Activated naive CD8-positive, alpha-beta T cell treated with anti-CD3 and anti-CD28 coated beads for 36 hours (primary cell): ENCODE results near the gene KPNA6. TPM values are rescaled to one million over a fixed set of nuclear protein-coding genes. Genes with fewer than 3 reads are reported as not detected.
A peak's percentile ranks its signal among the peaks of the same experiment; 100 is the strongest.
"Not testable (repeated sequence)": the region's sequence is repeated elsewhere in the genome, so short reads cannot be mapped to it uniquely, and the experiment has no call there.

Experiments
- DNase-seq: peaks from one replicate; pipeline ENCODE4 v3.0.0; 2021
- H3K27ac Mint-ChIP-seq: one replicate; pipeline ENCODE4 v1.8.0; 2022; ENCODE audit warnings: mild to moderate bottlenecking, moderate library complexity, mixed read lengths
- H3K27me3 Mint-ChIP-seq: one replicate; pipeline ENCODE4 v1.8.0; 2022; ENCODE audit warnings: mild to moderate bottlenecking, mixed read lengths
- H3K36me3 Mint-ChIP-seq: one replicate; pipeline ENCODE4 v1.8.0; 2021; ENCODE audit warnings: mild to moderate bottlenecking, mixed read lengths
- H3K4me1 Mint-ChIP-seq: one replicate; pipeline ENCODE4 v1.8.0; 2021; ENCODE audit warnings: mixed read lengths
- H3K4me3 Mint-ChIP-seq: one replicate; pipeline ENCODE4 v1.8.0; 2022; ENCODE audit warnings: mild to moderate bottlenecking, moderate library complexity, mixed read lengths
- H3K9me3 Mint-ChIP-seq: one replicate; pipeline ENCODE4 v1.8.0; 2022; ENCODE audit warnings: mixed read lengths
- total RNA-seq, 2 experiments: library from RNA; stranded (reverse); gene quantifications; one replicate each; pipeline ENCODE4 v1.2.3, GENCODE V29; 2021

Gene KPNA6
- total RNA-seq, 2 experiments from 2014 or later = 85.3 to 88.3 TPM

DNA sequence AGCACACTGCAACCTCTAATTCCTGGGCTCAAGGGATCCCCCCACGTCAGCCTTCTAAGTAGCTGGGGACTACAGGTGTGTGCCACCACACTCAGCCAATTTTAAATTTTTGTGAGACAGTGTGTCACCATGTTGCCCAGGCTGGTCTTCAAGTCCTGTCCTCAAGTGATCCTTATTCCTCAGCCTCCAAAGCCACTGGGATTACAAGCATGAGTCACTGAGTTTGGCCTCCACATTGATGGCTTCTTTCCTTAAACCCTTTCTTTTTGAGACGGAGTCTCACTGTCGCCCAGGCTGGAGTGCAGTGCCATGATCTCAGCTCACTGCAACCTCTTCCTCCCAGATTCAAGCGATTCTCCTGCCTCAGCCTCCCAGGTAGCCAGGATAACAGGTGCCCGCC, 7.6 kb downstream of the KPNA6 start:
- DNase-seq = no peak
- no peaks in the 10 kb centered on the region for H3K9me3 Mint-ChIP-seq
- no peaks in the 10 kb centered on the region for H3K27me3 Mint-ChIP-seq
- peaks cover 8% of the 10 kb centered on the region for H3K36me3 Mint-ChIP-seq
- H3K4me3 Mint-ChIP-seq = no peak overlapping the region
- no peak overlapping the region for H3K27ac Mint-ChIP-seq
- peaks cover 61% of the 10 kb centered on the region for H3K4me1 Mint-ChIP-seq

DNA sequence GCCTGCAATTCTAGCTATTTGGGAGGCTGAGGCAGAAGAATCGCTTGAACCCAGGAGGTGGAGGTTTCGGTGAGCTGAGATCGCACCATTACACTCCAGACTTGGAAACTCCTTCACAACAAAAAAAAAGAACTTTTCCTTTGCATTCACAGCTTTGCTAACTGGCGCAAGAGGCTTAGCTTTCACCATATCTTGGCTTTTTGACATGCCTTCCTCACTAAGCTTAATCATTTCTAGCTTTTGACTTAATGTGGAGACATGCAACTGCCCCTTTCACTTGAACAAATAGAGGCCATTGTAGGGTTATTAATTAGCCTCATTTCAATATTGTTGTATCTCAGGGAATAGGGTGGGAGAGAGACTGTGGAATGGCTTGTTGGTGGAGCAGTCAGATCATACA, 8.7 kb downstream of the KPNA6 start:
- H3K27me3 Mint-ChIP-seq = no peaks in the 10 kb centered on the region
- no peak overlapping the region for H3K27ac Mint-ChIP-seq
- peaks cover 60% of the 10 kb centered on the region for H3K4me1 Mint-ChIP-seq
- no peaks in the 10 kb centered on the region for H3K9me3 Mint-ChIP-seq
- H3K4me3 Mint-ChIP-seq = no peak overlapping the region
- H3K36me3 Mint-ChIP-seq = peaks cover 14% of the 10 kb centered on the region
- DNase-seq = no peak

DNA sequence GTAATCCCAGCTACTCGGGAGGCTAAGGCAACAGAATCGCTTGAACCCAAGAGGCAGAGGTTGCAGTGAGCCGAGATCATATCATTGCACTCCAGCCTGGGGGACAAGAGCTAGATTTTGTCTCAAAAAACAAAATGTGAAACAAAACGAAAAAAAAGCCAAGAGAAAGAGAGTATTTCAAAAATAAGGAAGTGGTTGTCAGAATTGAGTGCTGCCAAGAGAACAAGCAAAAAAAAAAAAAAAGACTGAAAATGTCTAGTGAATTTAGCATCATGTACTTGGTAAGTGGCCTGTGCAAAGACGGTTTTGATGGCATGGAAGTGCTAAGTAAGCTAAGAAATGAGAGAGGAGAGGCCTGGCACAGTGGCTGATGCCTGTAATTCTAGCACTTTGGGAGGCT, 14.3 kb downstream of the KPNA6 start:
- Mint-ChIP-seq H3K4me3 (no peak overlapping the region), H3K9me3 (no peaks in the 10 kb centered on the region), H3K36me3 (peaks cover 18% of the 10 kb centered on the region), H3K27ac (no peak overlapping the region), H3K27me3 (no peaks in the 10 kb centered on the region), H3K4me1 (peaks cover 45% of the 10 kb centered on the region)
- no peak for DNase-seq

DNA sequence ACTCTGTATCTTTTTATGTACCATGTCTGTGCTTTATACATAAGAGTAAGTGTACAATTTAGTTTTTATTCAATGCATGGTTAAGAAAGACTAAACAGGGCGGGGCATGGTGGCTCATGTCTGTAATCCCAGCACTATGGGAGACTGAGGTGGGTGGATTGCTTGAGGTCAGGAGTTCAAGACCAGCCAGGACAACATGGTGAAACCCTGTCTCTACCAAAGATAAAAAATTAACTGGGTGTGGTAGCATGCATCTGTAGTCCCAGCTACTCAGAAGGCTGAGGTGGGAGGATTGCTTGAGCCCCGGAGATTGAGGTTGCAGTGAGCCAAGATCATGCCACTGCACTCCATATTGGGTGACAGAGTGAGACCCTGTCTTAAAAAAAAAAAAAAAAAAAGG, 15.5 kb downstream of the KPNA6 start:
- H3K9me3 Mint-ChIP-seq, H3K4me3 Mint-ChIP-seq, DNase-seq, H3K27me3 Mint-ChIP-seq, H3K27ac Mint-ChIP-seq: not testable (repeated sequence)
- Mint-ChIP-seq H3K4me1 (peaks cover 45% of the 10 kb centered on the region), H3K36me3 (peaks cover 20% of the 10 kb centered on the region)

DNA sequence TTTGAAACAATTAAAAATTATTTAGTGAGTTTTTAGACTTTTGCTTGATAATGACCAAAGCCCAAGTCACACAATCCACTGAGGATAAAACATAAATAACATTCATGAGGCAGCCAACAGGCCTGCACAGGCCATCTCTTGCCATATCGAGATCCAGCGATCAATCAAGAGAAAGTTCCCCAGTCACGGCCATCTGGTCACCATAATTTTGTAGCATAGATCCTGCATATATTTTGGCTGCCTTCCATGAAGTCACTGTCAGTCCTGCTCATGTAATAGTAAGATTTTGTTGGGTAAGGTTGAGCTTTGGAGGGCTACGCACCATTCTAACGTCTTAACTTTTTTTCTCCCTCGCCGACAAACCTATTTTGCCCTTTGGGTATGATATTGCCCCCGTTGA, 17.5 kb downstream of the KPNA6 start:
- Mint-ChIP-seq H3K27me3 (no peaks in the 10 kb centered on the region), H3K36me3 (peaks cover 22% of the 10 kb centered on the region), H3K4me1 (peaks cover 54% of the 10 kb centered on the region), H3K27ac (no peak overlapping the region), H3K9me3 (no peaks in the 10 kb centered on the region), H3K4me3 (no peak overlapping the region)
- DNase-seq = no peak

DNA sequence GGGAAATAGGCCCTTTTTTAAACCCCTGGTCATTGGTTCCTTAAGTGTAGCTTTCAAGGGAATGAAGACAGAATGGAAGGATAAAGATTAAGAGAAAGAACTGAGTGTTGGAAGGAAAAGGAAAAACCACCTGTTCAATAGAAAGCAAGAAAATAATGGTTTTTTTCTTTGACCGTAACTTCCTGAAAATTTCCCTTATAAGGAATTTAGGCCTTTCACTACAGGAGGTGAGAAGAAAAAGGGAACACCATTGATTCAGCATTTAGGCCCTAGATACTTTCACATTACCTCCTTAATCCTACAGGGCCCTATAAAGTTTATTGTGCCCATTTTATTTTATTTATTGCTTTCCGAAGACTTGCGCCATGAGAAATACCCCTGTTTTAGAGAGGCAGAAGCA, 18.9 kb downstream of the KPNA6 start:
- peaks cover 17% of the 10 kb centered on the region for H3K36me3 Mint-ChIP-seq
- peaks cover 45% of the 10 kb centered on the region for H3K4me1 Mint-ChIP-seq
- H3K9me3 Mint-ChIP-seq = no peaks in the 10 kb centered on the region
- no peaks in the 10 kb centered on the region for H3K27me3 Mint-ChIP-seq
- H3K4me3 Mint-ChIP-seq = no peak overlapping the region
- DNase-seq = no peak
- no peak overlapping the region for H3K27ac Mint-ChIP-seq

DNA sequence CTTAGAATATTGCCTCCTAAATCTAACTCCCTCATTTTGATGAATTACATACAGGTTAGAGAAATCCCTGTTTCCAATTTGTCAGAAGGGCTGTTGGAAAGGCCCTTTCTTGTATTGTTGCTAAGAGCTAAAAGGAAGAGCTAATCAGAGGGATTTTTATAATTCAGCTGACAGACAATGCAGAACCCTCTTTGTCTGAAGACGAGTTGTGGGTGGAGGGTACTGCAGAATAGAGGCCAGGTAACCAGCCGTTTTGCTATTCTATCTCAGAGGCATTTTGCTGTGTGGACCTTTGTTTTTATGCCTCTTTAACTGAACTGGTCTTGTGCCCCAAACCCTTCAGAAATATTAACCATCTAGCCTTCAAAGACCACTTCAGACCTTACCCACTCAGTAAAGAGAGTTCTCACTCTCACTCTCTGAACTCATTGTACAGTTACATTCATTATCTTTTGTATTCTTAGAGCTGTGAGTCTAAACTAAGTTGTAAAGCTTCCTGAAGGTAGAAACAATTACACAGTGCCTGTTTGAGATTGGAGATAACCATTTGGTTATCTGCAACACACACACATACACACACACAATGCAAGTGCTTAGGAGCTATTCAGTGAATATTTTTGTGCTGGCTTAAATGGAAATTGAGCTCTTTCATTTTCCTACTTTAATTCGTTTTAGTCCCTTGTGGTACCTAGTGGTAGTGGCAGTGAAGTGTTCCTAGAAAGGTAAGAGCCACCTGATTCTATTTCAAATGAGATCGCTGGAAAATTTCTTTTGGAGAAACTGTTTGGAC, 19.7 kb downstream of the KPNA6 start:
- peaks cover 14% of the 10 kb centered on the region for H3K36me3 Mint-ChIP-seq
- peaks cover 40% of the 10 kb centered on the region for H3K4me1 Mint-ChIP-seq
- H3K9me3 Mint-ChIP-seq = no peaks in the 10 kb centered on the region
- DNase-seq = no peak
- H3K27ac Mint-ChIP-seq = no peak overlapping the region
- no peaks in the 10 kb centered on the region for H3K27me3 Mint-ChIP-seq
- no peak overlapping the region for H3K4me3 Mint-ChIP-seq

DNA sequence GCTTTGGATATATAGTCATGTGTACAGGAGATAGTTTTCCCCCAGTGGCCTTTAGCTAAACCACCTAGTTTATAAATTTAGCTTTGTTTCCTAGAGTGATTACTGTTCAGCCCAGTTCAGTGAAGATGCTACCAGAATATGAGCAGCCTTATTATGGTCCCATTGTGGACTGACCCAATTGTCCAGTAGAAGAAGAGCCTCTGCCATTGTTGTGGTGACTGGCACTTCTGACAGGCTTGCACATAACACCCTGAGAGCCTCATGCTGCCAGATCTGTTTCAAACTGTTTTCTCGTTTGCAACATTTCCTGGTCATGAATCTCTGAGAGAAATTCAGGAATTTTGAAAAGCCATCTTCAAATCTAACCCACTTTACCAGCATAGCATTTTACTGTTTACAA, 20.6 kb downstream of the KPNA6 start:
- no peak for DNase-seq
- H3K4me1 Mint-ChIP-seq = peaks cover 36% of the 10 kb centered on the region
- H3K27ac Mint-ChIP-seq = no peak overlapping the region

DNA sequence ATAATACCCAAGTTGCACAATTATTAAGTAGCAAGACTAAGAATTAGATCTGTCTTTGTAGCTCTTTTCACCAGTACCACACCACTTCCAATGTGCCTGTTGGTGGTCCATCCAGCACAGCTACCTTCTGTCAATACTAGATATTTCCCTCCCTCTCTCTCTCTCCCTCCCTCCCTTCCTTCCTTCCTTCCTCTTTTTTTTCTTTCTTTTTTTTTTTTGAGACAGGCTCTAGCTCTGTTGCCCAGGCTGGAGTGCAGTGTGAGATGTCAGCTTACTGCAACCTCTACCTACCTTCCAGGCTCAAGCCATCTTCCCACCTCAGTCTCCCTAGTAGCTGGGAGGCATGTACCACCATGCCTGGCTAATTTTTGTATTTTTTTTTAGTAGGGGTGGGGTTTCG, 21.1 kb downstream of the KPNA6 start:
- H3K4me1 Mint-ChIP-seq = peaks cover 37% of the 10 kb centered on the region
- no peak overlapping the region for H3K27ac Mint-ChIP-seq
- no peaks in the 10 kb centered on the region for H3K9me3 Mint-ChIP-seq
- H3K36me3 Mint-ChIP-seq = peaks cover 14% of the 10 kb centered on the region
- no peak for DNase-seq
- no peaks in the 10 kb centered on the region for H3K27me3 Mint-ChIP-seq
- no peak overlapping the region for H3K4me3 Mint-ChIP-seq

More for the DNA sequence above, 20.6 kb downstream of the KPNA6 start:
- peaks cover 14% of the 10 kb centered on the region for H3K36me3 Mint-ChIP-seq
- no peak overlapping the region for H3K4me3 Mint-ChIP-seq
- H3K9me3 Mint-ChIP-seq = no peaks in the 10 kb centered on the region
- no peaks in the 10 kb centered on the region for H3K27me3 Mint-ChIP-seq

DNA sequence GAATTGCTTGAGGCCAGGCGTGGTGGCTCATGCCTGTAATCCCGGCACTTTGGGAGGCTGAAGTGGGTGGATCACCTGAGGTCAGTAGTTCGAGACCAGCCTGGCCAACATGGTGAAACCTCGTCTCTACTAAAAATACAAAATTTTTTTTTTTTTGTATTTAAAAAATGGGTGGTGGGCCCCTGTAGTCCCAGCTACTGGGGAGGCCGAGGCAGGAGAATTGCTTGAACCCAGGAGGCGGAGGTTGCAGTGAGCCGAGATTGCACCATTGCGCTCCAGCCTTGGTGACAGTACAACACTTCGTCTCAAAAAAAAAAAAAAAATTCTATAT, 26.1 kb downstream of the KPNA6 start:
- not testable (repeated sequence) for H3K9me3 Mint-ChIP-seq, H3K27me3 Mint-ChIP-seq, H3K27ac Mint-ChIP-seq, H3K4me3 Mint-ChIP-seq, DNase-seq
- Mint-ChIP-seq H3K36me3 (peaks cover 29% of the 10 kb centered on the region), H3K4me1 (peaks cover 25% of the 10 kb centered on the region)

DNA sequence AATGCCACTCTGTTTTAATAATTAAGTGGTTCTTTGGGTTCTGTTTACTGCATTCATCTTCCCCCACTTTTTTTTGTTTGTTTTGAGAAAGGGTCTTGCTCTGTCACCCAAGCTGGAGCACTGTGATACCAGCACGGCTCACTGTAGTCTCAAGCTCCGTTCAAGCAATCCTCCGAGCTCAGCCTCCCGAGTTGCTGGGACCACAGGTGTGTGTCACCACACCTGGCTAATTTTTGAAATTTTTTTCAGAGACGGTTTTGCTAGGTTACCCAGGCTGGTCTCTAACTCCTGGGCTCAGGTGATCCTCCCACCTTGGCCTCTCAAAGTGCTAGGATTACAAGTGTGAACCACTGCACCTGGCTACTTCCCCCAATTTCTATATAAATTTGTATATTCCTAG, 29.3 kb downstream of the KPNA6 start:
- no peak for DNase-seq
- Mint-ChIP-seq H3K36me3 (peaks cover 29% of the 10 kb centered on the region), H3K27ac (no peak overlapping the region), H3K9me3 (no peaks in the 10 kb centered on the region), H3K27me3 (no peaks in the 10 kb centered on the region), H3K4me1 (peaks cover 38% of the 10 kb centered on the region), H3K4me3 (no peak overlapping the region)

DNA sequence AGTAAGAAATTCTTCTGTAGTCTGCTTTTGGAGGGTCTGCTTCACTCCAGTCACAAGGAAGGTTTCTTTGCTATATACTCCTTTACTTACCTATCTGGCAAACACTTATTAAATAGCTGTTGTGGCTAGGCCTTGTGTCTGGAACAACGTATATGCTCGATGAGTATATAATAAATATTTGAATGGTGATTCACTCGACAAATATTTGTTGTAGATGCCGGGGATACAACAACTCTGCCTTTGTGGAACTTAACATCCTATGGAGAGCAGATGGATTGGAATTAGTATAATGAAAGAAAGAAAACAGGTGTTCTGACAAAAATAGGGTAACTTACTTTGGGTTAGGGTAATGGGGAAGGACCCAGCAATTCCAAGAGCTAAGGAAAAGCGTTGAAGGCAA, 31.1 kb downstream of the KPNA6 start:
- peaks cover 43% of the 10 kb centered on the region for H3K4me1 Mint-ChIP-seq
- DNase-seq = no peak
- H3K9me3 Mint-ChIP-seq = no peaks in the 10 kb centered on the region
- peaks cover 34% of the 10 kb centered on the region for H3K36me3 Mint-ChIP-seq
- peak overlapping the region; percentile 47 for H3K27ac Mint-ChIP-seq
- H3K4me3 Mint-ChIP-seq = no peak overlapping the region
- H3K27me3 Mint-ChIP-seq = no peaks in the 10 kb centered on the region

DNA sequence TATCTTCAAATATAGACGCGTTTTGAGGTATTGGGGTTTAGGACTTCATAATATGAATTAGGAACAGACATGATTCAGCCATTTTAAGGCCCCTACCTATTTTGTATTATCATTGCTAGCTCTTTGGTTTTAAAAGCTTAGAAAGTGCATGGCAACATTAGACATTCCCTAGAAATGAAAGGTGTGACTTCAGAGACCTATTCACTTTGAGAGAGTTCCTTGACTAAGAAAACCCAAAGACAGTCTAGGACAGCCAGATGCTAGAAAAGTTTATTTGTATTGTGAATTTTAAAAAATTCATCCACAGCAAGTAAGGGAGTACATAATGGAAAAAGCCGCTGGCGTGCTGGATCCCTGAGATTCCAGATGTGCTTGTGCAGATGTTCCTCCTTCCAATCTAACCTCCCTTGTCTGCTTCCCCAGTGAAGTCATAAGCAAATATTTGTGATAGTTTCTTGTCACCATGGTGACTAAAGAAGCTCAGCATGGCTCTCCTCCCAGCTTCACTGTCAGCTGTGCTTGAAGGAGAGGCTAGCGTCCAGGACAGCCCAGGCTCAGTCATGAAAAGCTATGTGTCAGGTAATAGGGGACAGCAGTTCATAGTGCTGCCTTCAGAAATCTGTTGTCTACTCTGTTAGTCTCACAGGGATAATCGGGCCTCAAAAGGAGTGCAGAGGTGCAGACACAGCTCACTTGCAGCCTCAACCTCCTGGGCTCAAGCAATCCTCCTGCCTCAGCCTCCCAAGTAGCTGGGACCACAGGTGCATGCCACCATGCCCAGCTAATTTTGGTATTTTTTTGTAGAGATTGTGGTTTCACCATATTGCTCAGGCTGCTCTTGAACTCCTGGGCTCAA, 34.8 kb downstream of the KPNA6 start:
- no peaks in the 10 kb centered on the region for H3K27me3 Mint-ChIP-seq
- H3K9me3 Mint-ChIP-seq = peaks cover 2% of the 10 kb centered on the region
- H3K4me1 Mint-ChIP-seq = peaks cover 55% of the 10 kb centered on the region
- H3K4me3 Mint-ChIP-seq = no peak overlapping the region
- no peak overlapping the region for H3K27ac Mint-ChIP-seq
- peaks cover 41% of the 10 kb centered on the region for H3K36me3 Mint-ChIP-seq
- DNase-seq = no peak

DNA sequence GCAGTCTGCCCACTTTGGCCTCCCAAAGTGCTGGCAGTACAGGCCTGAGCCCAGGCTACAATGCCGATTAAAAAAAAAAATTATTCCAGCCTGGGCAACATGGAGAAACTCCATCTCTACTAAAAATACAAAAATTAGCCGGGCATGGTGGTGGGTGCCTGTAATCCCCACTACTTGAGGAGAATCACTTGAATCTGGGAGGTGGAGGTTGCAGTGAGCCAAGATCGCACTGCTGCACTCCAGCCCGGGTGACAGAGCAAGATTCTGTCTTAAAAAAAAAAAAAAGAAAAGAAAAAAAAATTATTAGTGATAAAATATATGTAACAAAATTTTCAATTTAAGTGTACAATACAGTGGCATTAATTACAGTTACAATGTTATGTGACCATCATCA, 35.4 kb downstream of the KPNA6 start:
- H3K4me3 Mint-ChIP-seq, DNase-seq, H3K9me3 Mint-ChIP-seq, H3K27ac Mint-ChIP-seq, H3K27me3 Mint-ChIP-seq: not testable (repeated sequence)
- H3K36me3 Mint-ChIP-seq = peaks cover 44% of the 10 kb centered on the region
- peaks cover 53% of the 10 kb centered on the region for H3K4me1 Mint-ChIP-seq

DNA sequence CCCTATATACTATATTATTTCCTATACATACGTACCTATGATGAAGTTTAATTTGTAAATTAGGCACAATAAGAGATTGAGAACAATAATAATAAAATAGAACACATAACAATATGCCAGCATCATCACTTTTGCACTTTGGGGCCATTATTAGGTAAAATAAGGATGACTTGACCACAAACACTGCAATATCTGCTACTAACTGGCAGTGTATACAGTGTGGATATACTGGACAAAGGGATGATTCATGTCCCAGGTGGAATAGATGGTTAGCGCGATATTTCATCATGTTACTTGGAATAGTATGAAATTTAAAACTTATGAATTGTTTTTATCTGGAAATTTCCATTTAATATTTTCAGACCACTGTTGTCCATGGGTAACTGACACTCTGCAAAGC, 36.2 kb downstream of the KPNA6 start:
- Mint-ChIP-seq H3K4me3 (no peak overlapping the region), H3K27ac (no peak overlapping the region), H3K4me1 (peaks cover 45% of the 10 kb centered on the region), H3K27me3 (no peaks in the 10 kb centered on the region), H3K9me3 (peaks cover 5% of the 10 kb centered on the region), H3K36me3 (peaks cover 46% of the 10 kb centered on the region)
- DNase-seq = no peak

DNA sequence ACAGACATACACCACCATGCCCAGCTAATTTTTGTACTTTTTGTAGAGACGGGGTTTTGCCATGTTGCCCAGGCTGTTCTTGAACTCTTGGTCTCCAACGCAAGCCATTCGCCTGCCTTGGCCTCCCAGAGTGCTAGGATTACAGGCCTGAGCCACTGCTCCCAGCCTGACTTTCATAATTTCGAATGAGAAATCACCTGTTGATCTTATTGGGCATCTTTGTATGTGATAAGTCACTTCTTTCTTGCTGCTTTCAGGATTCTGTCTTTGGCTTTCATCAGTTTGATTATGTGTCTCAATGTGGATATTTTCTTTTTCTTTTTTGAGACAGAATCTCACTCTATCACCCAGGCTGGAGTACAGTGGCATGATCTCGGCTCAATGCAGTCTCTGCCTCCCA, 39.9 kb downstream of the KPNA6 start:
- peaks cover 48% of the 10 kb centered on the region for H3K36me3 Mint-ChIP-seq
- H3K4me3 Mint-ChIP-seq, H3K27me3 Mint-ChIP-seq, DNase-seq, H3K9me3 Mint-ChIP-seq, H3K27ac Mint-ChIP-seq: not testable (repeated sequence)
- H3K4me1 Mint-ChIP-seq = peaks cover 32% of the 10 kb centered on the region
